ENCODE measurements around the gene DEFB124. TPM values are rescaled to one million over a fixed set of nuclear protein-coding genes. Genes with fewer than 3 reads are reported as not detected.
"Not testable (repeated sequence)": the region's sequence is repeated elsewhere in the genome, so short reads cannot be mapped to it uniquely, and the experiment has no call there.

DEFB124 gene, protein sequence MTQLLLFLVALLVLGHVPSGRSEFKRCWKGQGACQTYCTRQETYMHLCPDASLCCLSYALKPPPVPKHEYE
- total RNA-seq (2014; rRNA removed; shearing (Covaris generic)) = not detected in 2 replicates

DNA sequence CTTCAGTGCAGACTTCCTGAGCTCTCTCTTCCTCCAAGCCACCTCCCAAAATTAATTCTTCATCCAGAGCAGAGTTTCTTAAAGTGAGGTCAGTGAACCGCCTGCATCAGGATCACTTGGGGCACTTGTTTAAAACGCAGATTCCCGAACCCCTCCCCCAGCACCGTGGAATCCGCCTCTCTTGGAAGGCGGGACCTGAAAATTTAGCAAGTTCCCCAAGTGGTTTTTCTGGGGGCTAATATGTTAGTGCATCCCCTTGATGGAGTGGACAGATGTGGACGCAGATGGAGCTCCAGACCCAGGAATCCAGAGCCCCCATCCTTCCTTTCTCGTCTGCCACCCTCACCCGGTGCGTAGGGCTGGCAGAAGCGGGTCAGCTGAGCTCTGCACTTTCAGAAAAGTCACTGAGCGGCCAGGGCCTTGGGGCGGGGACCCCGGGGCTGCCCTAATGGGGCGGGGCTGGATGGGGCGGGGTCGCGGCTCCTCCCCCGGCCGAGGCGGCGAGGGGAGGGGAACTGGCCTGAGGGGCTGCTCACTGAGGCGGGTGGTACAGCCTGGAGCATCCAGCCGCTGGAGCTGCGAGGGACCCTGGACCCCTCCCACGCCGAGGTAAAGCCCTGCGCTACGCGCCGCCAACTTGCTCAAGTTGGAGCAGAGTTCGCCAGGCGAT, at the start of gene DEFB124, which contains the start of gene REM1:
TSS of gene DEFB124 (minus strand) at position 370 of the 670 bp plus-strand sequence. CDS start 2,114 bp downstream, outside the sequence.
TSS of gene REM1 (plus strand) at position 531 of the 670 bp plus-strand sequence. CDS start 1,158 bp downstream, outside the sequence.
- no peak for DNase-seq (ENCODE audit: low spot score)

DNA sequence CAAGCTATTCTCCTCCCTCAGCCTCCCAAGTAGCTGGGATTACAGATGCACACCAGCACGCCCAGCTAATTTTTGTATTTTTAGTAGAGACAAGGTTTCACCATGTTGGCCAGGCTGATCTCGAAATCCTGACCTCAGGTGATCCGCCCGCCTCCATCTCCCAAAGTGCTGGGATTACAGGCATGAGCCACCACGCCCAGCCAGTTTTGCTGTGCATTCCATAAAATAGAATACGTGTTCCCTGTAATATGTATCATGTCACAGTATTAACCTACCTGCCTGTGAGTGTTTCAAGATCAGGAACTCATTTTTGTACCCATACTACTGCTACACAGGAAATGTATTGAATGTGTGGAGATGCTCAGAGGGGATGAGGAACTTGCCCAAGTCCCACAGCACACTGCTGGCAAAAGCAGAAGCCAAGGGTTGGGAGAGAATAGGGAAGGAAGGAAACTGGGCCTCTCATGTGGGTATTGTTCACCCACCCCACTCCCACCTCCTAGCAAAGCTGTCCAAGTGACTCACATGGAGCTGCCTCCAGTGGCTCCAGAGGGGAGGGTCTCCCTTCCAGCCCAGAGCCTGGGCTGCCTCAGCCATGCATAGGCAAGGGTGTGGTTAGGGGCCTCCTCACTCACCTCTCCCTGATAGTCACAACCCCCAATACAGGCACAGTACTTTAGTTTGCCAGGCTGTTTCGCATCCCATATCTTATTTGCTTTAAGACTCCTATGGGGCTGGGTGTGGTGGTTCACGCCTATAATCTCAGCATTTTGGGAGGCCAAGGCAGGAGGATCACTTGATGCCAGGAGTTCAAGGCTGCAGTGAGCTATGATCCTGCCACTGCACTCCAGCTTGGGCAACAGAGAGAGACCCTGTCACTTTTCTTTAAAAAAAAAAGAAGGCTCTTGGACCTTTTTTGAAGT, 48.7 kb upstream of the DEFB124 start:
- no peak for DNase-seq (ENCODE audit: low spot score)

DNA sequence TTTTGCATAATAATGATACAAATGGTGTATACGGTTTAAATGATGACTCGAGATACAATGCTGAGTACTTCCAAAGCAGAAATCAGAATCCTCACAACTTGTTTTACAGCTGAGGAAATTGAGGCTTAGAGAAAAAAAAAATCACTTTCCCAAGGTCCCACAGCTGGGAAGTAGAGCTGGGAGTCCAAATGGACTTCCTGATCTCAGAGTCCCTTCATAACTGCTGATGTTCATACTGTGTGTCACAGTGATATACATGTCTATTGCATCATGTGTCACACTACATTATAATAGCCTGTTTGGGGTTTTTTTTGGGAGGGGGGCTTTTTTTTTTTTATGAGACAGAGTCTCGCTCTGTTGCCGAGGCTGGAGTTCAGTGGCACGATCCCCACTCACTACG, 47.8 kb upstream of the DEFB124 start:
- DNase-seq (ENCODE audit: low spot score) = no peak

DNA sequence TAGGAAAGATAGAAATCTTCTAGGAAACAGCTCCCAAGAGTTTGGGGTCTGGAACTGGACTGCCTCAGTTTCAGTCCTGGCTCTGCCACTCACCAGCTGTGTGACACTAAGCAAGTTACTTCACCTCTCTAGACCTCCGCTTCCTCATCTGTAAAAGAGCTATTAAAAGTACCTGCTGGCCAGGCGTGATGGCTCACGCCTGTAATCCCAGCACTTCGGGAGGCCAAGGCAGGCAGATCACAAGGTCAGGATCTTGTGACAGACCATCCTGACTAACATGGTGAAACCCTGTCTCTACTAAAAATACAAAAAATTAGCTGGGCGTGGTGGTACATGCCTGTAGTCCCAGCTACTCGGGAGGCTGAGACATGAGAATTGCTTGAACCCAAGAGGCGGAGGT, 46.3 kb upstream of the DEFB124 start:
- DNase-seq (ENCODE audit: low spot score) = not testable (repeated sequence)

DNA sequence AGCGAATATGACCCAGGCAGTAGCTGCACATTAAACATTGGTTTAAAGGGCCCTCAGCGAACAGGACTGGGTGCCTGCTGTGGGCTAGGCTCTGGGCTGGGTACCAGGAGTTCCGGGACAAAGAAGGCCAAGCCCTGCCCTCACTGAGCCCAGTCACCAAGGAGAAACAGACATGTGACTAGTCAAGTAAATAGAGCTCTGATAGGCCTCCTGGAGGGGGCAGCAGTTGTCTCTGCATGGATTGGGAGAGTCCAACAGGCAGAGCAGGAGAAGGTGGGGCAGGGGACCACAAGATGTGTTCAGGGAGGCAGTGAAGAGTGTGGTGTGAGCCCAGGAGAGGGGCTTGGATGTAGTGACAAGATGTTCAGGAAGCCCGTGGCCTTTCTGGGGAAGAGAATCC, 42.4 kb upstream of the DEFB124 start:
- DNase-seq (ENCODE audit: low spot score) = peak; percentile 61

DNA sequence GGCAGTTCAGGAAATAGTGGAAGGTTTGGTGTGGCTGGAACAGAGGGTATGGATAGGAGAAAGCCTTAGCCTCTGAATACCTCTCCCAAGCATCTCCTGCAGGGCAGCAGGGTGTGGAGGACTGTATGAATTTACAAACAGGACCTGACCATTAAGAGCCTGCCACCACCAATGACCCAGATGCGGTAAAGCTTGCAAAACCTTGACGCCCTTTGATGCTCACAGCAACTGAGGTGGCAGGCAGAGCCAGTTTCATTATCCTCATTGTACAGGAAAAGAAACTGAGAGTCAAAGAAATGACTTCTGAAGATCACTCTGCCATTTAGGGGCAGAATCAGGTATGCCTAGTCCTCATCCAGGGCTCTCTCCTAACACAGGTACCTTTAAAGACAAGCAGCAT, 41.7 kb upstream of the DEFB124 start:
- DNase-seq (ENCODE audit: low spot score) = no peak

DNA sequence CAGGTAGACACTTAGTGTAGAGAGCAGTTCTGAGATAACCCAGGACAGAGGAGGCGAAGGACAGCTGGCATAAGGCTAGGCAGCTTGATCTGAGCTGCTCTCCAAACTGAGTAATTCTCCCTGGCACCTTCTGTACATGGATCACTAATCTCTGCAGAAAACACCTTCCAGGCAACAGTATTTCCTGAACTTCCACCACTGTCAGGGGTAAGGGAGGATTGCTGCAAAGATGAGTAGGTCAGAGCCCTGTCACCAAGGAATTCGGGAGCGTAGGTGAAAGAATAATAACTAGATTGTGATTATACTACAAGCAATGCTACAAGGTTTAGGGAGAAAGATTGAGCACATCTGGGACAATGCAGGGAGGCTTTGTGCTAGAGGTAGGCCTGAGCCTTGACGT, 41.2 kb upstream of the DEFB124 start:
- no peak for DNase-seq (ENCODE audit: low spot score)

DNA sequence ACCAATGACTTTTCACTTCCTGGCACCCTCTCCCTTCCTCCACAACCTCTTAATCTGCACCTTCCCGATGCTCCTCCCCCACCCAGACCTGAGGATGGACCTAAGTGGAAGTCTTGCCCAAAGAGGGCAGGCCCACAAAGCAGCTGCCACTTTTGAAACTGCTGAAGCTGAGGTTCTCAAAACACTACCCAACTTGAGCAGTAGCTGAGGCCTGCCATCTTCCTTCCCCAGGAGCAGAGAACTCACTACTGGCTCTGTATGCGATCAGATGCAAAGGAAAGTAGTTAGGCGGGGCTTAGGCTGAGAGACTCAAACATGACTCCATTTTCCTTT, 40.8 kb upstream of the DEFB124 start:
- no peak for DNase-seq (ENCODE audit: low spot score)

DNA sequence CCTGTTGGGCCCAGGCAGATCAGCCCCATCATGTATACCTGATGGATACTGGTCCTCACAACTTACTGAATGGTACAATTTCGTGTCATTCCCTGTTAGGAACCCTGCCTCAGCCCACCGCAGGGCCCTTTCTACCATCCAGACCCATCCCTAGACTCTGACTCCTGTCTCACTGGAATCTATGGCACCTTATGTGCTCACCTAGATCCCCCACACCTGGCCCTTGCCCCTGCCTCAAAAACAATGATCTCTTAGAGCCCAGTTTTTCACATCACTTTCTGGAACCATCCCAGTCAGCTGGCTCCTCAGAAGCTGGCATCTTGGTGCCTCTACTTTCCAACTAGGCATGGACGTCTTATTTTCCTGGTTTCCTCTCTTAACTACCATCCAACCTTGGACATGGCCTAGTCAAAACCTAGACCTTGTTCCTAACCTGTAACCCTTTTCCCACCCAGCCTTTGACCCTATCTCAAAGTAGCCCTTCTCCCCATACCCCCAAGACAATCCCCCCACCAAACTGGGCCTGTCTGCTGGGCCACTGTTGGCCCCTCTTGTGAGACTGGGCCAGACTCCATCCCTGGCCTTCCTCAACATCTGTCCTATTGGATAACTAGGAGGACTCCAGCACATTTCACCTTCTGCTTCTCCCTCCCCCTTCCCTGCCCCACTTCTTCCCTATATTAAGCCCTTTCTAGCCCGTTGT, 40.3 kb upstream of the DEFB124 start:
- DNase-seq (ENCODE audit: low spot score) = no peak

DNA sequence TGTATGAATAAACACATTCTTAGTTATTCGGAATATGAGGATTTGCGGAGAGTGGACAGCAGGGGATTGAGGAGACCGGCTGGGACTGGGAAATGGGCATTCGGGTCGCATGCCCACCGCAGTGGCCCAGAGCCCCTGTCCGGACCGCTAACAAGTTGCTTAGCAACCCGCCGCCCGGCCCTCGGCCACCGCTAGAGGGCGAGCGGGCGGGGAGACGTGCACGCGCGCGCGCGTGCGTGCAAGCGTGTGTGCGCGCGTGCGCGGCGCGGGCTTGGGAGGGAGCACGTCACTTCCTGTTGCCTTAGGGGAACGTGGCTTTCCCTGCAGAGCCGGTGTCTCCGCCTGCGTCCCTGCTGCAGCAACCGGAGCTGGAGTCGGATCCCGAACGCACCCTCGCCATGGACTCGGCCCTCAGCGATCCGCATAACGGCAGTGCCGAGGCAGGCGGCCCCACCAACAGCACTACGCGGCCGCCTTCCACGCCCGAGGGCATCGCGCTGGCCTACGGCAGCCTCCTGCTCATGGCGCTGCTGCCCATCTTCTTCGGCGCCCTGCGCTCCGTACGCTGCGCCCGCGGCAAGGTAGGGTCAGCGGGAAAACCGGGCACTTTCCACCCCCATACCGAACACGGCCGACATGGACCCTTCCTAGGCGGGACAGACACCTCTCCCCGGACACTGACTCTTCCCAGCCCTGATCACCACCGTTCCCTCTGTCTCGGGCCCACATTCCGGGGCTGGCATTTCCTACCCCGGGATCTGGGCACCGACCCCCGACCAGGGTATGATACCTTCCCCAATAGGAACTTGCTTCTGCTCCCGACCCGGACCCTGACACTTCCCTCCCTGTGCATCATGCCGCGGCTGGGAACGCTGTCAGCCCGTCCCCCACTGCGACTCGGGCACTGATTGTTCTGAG, 39.5 kb upstream of the DEFB124 start, which contains the start of gene HM13:
TSS of gene HM13 (plus strand) at position 289 of the 918 bp plus-strand sequence. CDS start at position 399, 110 bp downstream.
- peak; percentile 86 for DNase-seq (ENCODE audit: low spot score)

DNA sequence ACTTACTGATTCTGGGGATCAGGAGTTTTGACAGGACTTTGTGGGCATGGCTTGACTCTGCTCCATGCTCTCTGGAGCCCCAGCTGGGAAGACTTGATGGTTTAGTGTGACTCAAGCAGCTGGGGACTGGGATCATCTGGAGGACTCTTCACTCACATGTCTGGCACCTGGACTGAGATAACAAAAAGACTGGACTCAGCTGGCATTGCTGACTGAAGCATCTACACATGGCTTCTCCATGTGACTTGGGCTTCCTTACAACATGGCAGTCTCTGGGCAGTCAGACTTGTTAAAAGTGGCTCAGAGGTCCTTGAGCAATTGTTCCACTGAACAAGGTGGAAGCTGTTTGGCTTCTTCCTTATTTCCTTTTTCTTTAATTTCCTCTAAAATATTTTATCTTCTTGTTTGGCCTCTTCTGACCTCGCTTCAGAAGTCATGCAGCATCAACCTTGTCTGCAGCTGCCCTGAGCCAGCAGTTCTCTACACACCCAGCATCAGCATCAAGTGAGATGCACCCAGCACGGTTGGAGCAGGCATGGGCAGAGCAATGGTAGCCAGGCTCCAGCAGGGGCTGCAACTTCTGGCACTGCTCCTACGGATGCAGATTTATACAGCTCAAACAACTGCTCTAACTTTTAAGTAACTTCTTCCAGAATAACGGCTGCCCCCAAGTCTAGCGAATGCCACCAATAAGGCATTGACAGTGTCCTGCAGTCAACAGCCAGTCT, 33.8 kb upstream of the DEFB124 start:
- no peak for DNase-seq (ENCODE audit: low spot score)

DNA sequence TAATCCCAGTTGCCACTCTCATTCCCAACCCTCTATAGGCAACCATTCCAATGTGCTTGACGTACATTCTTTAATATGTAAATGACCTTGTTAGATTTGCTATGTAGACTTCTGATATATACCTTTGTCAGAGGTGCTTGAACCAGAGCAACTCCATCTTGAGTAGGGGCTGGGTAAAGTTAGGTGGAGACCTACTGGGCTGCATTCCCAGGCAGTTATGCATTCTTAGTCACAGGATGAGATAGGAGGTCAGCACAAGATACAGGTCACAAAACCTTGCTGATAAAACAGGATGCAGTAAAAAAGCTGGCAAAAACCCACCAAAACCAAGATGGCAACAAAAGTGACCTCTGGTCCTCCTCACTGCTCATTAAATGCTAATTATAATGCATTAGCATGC, 31.0 kb upstream of the DEFB124 start:
- DNase-seq (ENCODE audit: low spot score) = peak; percentile 80

DNA sequence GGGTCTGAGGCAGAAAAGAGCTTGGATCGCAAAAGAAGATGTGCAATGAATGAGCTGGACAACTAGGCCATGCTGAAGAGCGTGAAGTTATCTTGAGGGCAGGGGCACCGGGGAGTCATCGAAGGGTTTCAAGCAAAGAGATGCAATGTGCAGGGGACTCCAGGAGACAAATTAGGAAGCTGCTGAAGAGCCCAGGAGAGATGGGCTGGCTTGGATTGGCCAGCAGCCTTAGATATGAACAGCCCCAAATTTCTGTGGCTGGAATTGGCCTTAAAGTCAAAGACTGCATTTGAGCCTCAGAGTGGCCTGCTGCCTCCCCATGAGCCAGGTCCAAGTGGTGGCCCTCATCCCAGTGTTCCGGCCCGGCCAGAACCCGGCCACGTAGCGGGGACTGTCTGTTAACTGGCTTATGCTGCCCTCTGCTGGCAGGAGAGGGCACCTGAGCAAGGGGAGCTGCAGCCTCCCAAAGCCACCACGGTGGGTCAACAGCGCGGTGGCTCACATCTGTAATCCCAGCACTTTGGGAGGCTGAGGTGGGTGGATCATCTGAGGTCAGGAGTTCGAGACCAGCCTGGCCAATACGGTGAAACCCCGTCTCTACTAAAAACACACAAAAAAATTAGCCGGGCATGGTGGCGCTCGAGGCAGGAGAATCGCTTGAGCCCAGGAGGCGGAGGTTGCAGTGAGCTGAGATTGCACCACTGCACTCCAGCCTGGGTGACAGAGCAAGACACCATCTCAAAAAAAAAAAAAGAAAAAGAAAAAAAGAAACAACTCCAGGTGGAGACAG, 28.2 kb upstream of the DEFB124 start:
- DNase-seq (ENCODE audit: low spot score) = peak; percentile 77

DNA sequence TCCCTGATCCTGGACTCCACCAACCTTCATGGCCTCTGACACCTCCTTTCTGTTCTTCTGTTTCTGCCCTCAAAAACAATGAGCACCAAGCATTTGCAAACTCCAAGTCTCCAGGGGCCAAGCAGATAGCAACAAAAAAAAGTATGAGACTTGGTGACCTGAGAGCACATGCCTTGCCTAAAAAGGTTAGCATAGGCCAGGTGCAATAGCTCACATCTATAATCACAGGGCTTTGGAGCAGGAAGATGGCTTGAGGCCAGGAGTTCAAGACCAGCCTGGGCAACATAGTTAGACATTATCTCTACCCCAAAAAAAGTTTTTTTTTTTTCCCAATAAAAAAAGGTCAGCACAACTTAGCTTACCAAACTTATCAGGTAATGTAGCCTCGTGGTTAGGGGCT, 25.6 kb upstream of the DEFB124 start:
- DNase-seq (ENCODE audit: low spot score) = no peak

DNA sequence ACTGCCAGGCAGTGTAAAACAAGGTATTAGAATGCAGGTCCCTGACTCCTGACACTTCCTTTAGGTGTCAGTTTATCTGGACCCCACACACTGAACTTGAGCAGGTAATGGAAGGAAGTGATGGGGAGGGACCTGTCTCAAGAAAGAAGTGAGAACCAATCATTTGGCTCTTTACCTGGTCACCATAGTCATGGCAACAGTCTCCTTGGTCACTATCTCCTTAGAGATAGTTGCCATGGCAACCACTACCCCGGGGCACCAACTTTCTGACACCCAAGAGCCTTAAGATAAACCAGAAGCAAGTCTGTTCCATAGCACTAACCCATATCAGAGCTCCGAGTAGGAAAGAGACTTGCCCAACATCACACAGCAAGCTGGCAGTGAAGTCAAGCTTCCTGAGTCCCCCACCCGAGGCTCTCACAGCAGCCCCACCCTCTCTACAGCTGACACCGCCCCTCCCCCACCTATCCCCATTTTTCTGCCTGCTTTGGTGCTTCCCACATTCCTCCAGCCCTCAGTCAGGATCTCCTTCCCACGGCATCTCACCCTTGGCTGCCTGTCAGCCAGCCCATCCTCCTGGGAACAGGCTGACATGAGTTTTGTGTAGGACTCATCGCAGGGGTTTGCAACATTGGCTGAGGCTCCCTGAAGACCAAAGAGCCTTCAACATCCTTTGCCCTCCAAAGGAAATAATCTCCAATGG, 23.1 kb upstream of the DEFB124 start:
- DNase-seq (ENCODE audit: low spot score) = peak; percentile 36

DNA sequence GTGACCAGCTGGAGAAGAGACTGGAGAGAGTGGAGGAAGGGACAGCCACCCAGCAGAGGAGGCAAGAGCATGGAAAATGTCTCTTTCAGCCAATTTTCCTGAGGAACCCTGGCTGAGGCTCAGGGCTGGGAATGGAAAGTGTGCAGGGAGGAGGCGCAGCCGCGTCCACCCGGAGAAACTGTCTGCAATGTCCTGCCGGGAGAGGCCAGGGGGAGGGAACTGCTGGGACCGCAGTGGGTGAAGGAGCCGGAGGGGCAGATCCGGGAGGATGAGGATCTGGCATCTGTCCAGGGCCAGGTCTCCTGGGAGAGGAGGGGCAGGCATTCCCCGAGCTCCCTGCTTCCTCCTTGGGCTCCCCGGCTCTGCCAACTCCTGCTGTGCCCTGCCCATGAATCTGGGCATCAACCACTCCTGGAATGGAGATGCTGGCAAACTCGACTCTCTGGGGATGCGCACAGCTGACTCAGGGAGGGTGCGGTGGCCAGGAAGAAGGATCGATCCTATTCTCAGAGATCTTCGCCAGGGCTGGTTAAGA, 21.9 kb upstream of the DEFB124 start:
- DNase-seq (ENCODE audit: low spot score) = peak; percentile 84

DNA sequence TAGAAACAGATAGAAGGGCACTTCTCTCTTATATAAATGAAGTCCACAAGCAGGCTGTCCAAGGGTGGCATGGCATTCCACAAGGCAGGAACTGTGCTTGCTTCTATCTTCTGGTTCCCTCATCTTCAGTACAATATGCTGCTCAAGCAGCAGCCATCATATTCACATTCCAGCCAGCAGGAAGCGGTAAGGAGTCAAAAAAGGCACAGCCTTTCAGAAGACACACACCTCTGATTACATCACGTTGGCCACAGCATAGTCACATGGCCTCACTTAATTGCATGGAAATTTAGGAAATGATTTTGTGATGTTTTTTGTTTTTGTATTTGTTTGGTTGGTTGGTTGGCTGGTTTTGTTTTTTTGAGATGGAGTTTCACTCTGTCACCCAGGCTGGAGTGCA, 19.2 kb upstream of the DEFB124 start:
- DNase-seq (ENCODE audit: low spot score) = peak; percentile 59

DNA sequence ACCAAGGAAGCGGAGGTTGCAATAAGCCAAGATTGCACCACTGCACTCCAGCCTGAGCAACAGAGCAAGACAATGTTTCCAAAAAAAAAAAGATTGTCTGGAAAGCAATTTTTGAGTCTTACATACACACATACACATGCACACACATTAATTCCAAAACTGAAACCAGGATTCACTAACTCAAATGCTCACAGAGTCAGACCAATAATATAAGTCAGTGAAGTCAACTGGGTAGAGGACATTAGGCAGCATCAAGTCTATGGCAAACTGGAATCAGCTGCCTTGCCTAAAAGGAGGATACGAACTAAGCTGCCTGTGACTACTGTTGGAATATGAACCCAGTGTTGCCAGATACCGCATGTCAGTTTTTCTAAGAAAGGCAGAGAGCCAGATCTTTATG, 15.8 kb upstream of the DEFB124 start:
- no peak for DNase-seq (ENCODE audit: low spot score)

DNA sequence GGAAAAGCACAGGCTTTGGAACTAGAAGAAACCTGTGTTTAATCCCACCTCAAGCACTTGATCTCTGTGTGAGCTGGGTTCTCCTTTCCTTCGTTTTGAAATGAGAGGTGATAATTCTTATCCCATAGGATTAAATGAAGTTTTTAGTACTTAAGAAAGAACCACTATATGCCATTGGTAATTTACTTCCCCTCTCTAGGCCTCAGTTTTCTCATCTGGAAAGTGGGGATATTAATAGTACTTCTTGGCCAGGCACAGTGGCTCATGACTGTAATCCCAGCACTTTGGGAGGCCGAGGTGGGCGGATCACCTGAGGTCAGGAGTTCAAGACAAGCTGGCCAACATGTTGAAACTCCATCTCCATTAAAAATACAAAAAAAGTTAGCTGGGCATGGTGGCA, 14.2 kb upstream of the DEFB124 start:
- no peak for DNase-seq (ENCODE audit: low spot score)

Measured in A172 (cell line).